HG02852 (cell line): ENCODE measurements around the gene TBX19.

ENCODE experiments used
- ATAC-seq: cut with Tn5 transposase; IDR thresholded peaks from one replicate; pipeline ENCODE4 v1.9.1; 2021; ENCODE audit warnings: mild to moderate bottlenecking, moderate library complexity; ENCODE audit not compliant: unreplicated experiment

The TBX19 gene

GRCh38 chr1:168280296-168280927 is at the start of gene TBX19:
TBX19 (plus strand) TSS chr1:168280877; CDS start chr1:168281091, 214 bp downstream.
- no peak for ATAC-seq

- ATAC-seq = peak; percentile 85
Measured at GRCh38 chr1:168234846-168235547, 45.7 kb upstream of the TBX19 start.

- peak; percentile 13 for ATAC-seq
Measured at GRCh38 chr1:168235548-168235885, 45.2 kb upstream of the TBX19 start.

DNA sequence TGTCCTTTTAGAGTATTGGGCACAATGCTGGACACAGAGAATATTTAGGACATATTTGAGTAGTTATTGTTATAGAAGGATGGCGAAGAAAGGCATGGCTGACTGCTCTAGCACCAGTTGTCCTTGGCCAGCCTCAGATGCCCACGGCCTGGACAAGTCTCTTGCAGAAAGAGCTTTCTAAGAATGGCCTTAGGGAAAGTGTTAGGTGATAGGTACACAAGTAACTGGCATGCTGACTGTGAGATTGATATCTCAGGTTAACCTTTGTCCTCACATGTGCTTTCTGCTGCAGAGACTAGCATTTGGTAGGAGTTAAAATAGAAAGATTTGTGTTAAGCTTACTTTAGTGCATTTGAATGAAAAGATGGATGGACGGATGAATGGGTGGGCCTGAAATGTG is 44.7 kb upstream of the TBX19 start:
- ATAC-seq = no peak

DNA sequence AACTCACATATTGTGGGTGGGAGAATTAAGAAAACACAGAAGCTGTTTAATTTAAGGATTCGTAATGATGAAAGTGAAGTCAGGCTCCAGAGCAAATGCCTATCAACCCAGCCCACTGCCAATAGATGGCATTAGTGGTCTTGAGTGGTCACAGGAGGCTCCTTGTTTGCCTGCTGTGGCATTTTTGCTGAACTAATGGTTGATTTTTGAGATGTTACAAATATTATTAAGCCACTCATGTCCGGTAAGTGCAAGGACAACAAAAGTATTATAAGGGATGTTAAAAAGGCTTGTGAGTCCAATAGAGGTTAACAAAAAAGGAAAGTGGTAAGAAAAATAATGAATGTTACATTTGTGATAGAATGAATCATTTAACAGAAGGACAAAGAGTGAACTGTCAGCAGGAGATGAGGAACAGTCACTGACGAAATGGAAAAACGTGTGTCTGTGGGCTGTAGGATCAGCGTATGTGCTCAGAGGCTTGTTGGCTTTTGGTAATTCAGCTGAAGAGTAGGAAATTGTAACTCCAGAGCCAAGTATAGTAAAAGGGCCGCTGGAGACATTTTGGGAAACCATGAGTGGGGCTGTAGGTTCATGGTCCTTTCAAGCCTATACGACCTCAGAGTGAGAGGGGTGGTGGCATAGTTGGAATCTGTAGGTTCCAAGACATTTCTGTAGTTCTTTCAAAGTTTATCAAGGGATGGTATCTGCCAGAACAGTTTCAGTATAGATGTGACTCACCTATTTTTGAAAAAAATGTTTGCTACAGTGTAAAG is 43.7 kb upstream of the TBX19 start:
- ATAC-seq = peak; percentile 65

- ATAC-seq = no peak
Measured at GRCh38 chr1:168243198-168243597, 37.5 kb upstream of the TBX19 start.

- ATAC-seq = no peak
Measured at GRCh38 chr1:168243636-168244212, 37.0 kb upstream of the TBX19 start.

DNA sequence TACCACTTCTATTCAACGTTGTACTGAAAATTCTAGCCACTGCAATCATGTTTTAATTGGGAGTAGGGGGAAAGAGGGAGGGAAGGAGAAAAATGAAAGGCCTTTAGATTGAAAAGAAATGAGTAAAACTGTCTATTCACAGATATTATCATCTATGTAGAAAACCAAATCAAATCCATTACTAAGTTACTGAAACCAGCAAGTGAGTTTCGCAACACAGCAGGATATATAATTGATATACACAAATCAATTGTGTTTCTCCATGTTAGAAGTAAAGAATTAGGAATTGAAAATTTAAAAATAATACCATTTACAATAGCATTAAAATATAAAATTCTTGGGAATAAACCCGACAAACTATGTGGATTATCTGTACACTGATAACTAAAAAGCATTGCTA is 35.6 kb upstream of the TBX19 start:
- ATAC-seq = no peak

DNA sequence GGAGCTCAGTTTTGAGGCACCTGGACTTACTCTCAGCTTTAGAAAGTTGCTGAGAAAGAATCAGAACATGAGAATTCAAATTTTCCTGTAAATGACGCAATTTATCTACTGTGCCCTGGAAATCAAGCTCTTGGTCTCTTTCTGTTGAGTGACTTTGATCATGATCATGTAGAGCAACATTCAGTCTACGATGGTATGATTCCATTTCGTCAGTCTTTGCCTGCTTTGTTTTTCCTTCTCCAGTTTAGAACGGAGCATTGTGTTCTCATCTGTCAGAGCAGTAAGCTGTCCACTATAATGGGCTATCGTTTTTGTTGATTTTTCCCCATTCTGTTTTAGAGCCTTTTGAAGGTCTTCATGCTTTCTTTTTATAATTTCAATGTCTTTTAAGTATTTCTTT is 34.2 kb upstream of the TBX19 start:
- no peak for ATAC-seq

- no peak for ATAC-seq
Measured at GRCh38 chr1:168252204-168252733, 28.4 kb upstream of the TBX19 start.

- ATAC-seq = no peak
Measured at GRCh38 chr1:168256164-168256563, 24.5 kb upstream of the TBX19 start.

DNA sequence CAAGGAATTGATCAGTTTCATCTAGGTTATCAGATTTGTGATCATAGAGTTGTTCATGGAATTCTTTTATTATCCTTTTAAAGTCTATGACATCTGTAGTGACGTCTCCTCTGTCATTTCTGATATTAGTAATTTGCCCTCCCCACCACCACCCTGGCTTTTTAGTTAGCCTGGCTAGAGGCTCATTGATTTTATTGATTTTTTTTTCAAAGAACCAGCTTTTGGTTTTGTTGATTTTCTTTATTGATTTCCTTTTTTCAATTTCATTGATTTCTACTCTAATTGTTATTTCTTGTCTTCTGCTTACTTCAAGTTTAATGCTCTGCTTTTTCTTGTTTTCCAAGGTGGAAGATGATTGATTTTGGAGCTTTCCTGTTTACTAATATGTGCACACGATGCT is 23.3 kb upstream of the TBX19 start:
- no peak for ATAC-seq

- ATAC-seq = no peak
Measured at GRCh38 chr1:168259567-168259966, 21.1 kb upstream of the TBX19 start.

GRCh38 chr1:168260393-168260792 is 20.3 kb upstream of the TBX19 start:
- ATAC-seq = no peak

DNA sequence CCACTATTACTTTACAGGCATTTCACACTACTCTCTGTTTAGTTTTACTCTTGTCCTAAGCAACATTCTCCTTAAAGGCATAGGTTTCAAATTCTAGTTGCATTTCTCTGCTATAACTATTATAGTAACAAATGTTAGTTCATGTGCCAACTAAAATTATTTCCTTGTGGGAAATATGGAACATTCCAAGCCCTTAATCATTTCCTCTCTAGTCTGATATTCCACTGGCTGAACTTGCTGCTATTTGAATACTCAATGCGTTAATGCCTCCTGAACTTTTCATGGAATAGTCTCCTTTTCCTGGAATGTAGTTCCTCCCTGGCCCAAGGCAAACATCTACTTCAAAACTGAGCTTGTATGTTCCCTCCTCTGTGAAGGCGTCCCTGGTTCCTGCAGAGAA is 19.3 kb upstream of the TBX19 start:
- no peak for ATAC-seq

- ATAC-seq = no peak
Measured at GRCh38 chr1:168263130-168263529, 17.5 kb upstream of the TBX19 start.

GRCh38 chr1:168264296-168264695 is 16.4 kb upstream of the TBX19 start:
- no peak for ATAC-seq

- ATAC-seq = no peak
Measured at GRCh38 chr1:168265596-168265995, 15.1 kb upstream of the TBX19 start.

DNA sequence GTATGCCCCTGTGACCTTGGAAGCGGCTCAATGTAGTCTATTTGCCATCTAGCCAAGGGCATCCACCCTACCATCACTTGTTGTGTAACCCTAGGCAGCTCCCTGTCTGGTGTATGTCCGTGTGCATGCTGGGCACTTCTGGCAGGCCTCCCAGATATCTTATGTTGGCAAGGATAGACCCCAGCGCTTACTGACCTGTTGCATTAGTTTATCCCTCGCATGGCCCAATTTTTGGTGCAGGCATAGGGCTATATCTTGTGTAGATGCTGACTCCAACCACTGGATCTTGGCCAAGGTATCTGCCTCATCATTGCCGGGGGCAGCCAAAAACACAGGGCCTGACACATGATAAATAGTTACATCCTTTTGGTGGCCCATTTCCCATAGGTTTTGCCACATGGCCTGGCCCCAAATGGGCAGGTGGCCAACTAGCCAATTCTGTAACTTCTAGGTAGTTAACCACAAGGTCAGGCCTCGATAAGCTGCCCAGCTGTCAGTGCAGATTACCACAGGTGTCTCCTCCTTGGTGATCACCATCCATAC is 14.0 kb upstream of the TBX19 start:
- no peak for ATAC-seq

GRCh38 chr1:168271636-168272035 is 9.0 kb upstream of the TBX19 start:
- ATAC-seq = no peak

DNA sequence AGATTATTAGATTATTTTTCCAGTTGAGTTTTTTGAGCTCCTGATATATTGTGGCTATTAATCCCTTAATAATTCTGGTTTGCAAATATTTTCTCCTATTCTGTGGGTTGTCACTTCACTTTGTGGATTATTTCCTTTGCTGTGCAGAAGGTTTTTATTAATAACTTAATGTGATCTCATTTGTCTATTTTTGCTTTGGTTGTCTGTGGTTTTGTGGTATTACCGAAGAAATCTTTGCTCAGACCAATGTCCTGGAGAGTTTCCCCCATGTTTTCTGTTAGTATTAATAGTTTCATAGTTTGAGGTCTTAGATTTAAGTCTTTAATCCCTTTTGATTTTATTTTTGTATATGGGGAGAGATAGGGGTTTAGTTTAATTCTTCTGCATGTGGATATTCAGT is 7.1 kb upstream of the TBX19 start:
- ATAC-seq = no peak
